Neuronal stem cell (in vitro differentiated cells): Measurements from ENCODE around the gene PGRMC2.

Experiments
- DNase-seq: peaks from one replicate; pipeline ENCODE4 v3.0.0-alpha.2; 2013; ENCODE audit warnings: low spot score
- H2AFZ ChIP-seq: one replicate; pipeline ENCODE4 v1.6.1; 2013; ENCODE audit warnings: mild to moderate bottlenecking, low read length, inconsistent platforms
- H2AK5ac ChIP-seq: 2 replicates; pipeline ENCODE4 v1.6.1; 2013; ENCODE audit warnings: low read depth, mild to moderate bottlenecking, inconsistent platforms, low read length, moderate library complexity, mixed read lengths
- H2BK120ac ChIP-seq: 2 replicates; pipeline ENCODE4 v1.6.1; 2013; ENCODE audit warnings: low read depth, mild to moderate bottlenecking, inconsistent platforms, low read length, moderate library complexity, mixed read lengths
- H2BK12ac ChIP-seq: one replicate; pipeline ENCODE4 v1.6.1; 2013; ENCODE audit warnings: low read length, inconsistent platforms
- H2BK15ac ChIP-seq: 2 replicates; pipeline ENCODE4 v1.6.1; 2013; ENCODE audit warnings: mild to moderate bottlenecking, low read length, inconsistent platforms, mixed read lengths
- H2BK5ac ChIP-seq: one replicate; pipeline ENCODE4 v1.6.1; 2013; ENCODE audit warnings: inconsistent platforms, mild to moderate bottlenecking, low read length, moderate library complexity
- H3K14ac ChIP-seq: one replicate; pipeline ENCODE4 v1.6.1; 2013; ENCODE audit warnings: low read length, inconsistent platforms
- H3K18ac ChIP-seq: 2 replicates; pipeline ENCODE4 v1.6.1; 2013; ENCODE audit warnings: low read length, inconsistent platforms
- H3K23ac ChIP-seq: 2 replicates; pipeline ENCODE4 v1.6.1; 2013; ENCODE audit warnings: low read depth, mild to moderate bottlenecking, mixed read lengths, low read length, inconsistent platforms; ENCODE audit not compliant: poor library complexity
- H3K27ac ChIP-seq: replicated peaks from 3 replicates; pipeline ENCODE4 v1.5.1; 2013; ENCODE audit warnings: low read length, inconsistent platforms
- H3K27me3 ChIP-seq, 3 experiments: 2 replicates each; pipeline ENCODE4 v1.6.1; 2013; ENCODE audit warnings: low read length in 3 of 3, mild to moderate bottlenecking in 2 of 3, inconsistent platforms in 1 of 3, low read depth in 1 of 3, mixed read lengths in 1 of 3, moderate library complexity in 1 of 3; ENCODE audit not compliant: control insufficient read depth in 3 of 3, insufficient read depth in 3 of 3
- H3K36me3 ChIP-seq, 2 donors: replicated peaks in 1 of 2; 2 replicates each; pipeline ENCODE4 v1.6.1; 2013; ENCODE audit warnings: low read length in 2 of 2; ENCODE audit not compliant: control insufficient read depth in 2 of 2, insufficient read depth in 2 of 2
- H3K4ac ChIP-seq: 2 replicates; pipeline ENCODE4 v1.6.1; 2013; ENCODE audit warnings: inconsistent platforms, mild to moderate bottlenecking, low read length, moderate library complexity
- H3K4me1 ChIP-seq, 2 donors: 1 replicate in 1 of 2; 2 replicates in 1 of 2; pipeline ENCODE4 v1.6.1; 2013; ENCODE audit warnings: low read length in 2 of 2, low read depth in 1 of 2; ENCODE audit not compliant: control insufficient read depth in 2 of 2, insufficient read depth in 1 of 2
- H3K4me2 ChIP-seq: one replicate; pipeline ENCODE4 v1.6.1; 2013; ENCODE audit warnings: mild to moderate bottlenecking, low read length, inconsistent platforms; ENCODE audit not compliant: insufficient read depth, poor library complexity, severe bottlenecking
- H3K4me3 ChIP-seq, 2 donors: 2 replicates each; pipeline ENCODE4 v1.5.1; 2013; ENCODE audit warnings: low read length in 2 of 2, mild to moderate bottlenecking in 2 of 2, inconsistent platforms in 1 of 2, moderate library complexity in 1 of 2
- H3K79me1 ChIP-seq: one replicate; pipeline ENCODE4 v1.6.1; 2013; ENCODE audit warnings: low read depth, mild to moderate bottlenecking, inconsistent platforms, low read length, moderate library complexity
- H3K9ac ChIP-seq: one replicate; pipeline ENCODE4 v1.6.1; 2013; ENCODE audit warnings: mild to moderate bottlenecking, low read depth, low read length, inconsistent platforms; ENCODE audit not compliant: poor library complexity
- H3K9me3 ChIP-seq, 2 donors: replicated peaks in 1 of 2; 2 replicates each; pipeline versions ENCODE3 to v1.6.1; 2013; ENCODE audit warnings: low read length in 2 of 2, mild to moderate bottlenecking in 2 of 2, inconsistent platforms in 1 of 2, low read depth in 1 of 2, mixed read lengths in 1 of 2, moderate library complexity in 1 of 2; ENCODE audit not compliant: control insufficient read depth in 2 of 2, insufficient read depth in 1 of 2
- H4K8ac ChIP-seq: one replicate; pipeline ENCODE4 v1.6.1; 2013; ENCODE audit warnings: low read depth, mild to moderate bottlenecking, inconsistent platforms, low read length, moderate library complexity
- H4K91ac ChIP-seq: one replicate; pipeline ENCODE4 v1.6.1; 2013; ENCODE audit warnings: low read length, low read depth, mild to moderate bottlenecking, inconsistent platforms; ENCODE audit not compliant: poor library complexity
- WGBS, 2 donors: extraction: QIAGEN DNeasy Blood & Tissue Kit; methylation state at CpG; one replicate each; pipeline ENCODE4 v1.1.7; 2013; ENCODE audit warnings: missing lambda C conversion rate in 2 of 2, mixed read lengths in 1 of 2; ENCODE audit not compliant: insufficient read length in 2 of 2, insufficient replicate concordance in 1 of 2; ENCODE audit errors: extremely low coverage in 2 of 2; 5-methylcytosine and 5-hydroxymethylcytosine counted together

PGRMC2 gene

DNA sequence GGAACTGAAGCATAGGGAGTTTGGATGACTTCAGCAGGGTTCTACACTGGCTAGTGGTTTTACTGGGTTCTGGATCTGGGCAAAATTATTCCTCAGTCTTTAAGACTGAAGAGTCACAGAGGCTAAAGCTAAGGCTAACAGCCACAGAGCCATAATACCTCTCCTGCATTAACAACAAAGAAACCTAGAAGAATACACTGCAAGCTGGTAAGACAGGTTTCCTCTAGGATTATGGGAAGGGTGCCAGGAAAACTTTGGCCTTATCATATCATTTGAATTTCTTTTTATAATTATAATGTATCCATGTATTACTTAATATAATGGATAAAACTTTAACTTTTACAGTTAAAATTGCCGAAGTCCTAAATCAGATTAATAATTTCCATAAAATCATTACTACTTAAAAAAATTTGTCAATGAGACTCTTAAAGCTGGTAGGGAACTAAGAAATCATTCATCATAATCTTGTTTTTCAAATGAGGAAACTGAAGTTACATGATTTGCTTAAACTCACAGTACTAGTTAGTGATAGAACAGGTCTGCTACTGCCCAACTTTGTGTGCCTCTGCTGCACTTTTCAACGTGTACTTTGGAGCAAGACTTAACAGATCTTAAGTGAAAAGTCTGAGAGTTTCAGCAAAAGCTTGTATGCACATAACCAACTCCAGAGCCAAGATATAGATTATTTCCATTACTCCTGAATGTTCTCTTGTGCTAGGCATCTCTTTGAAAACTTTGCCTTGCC, 24.2 kb upstream of the PGRMC2 start:
- Histone ChIP-seq H3K14ac (no peak overlapping the region), H2BK12ac (no peak overlapping the region), H3K4ac (no peak overlapping the region), H3K4me1 (peaks cover 0 to 5% of the 10 kb centered on the region in 2 donors), H3K27ac (no peak overlapping the region), H3K18ac (no peak overlapping the region), H3K23ac (no peak overlapping the region), H2BK15ac (no peak overlapping the region), H2AFZ (no peak overlapping the region), H2AK5ac (no peak overlapping the region), H4K8ac (no peak overlapping the region), H3K36me3 (no peaks in the 10 kb centered on the region), H3K27me3 (no peaks in the 10 kb centered on the region), H3K9ac (no peak overlapping the region), H4K91ac (no peak overlapping the region), H3K79me1 (no peaks in the 10 kb centered on the region), H3K4me3 (no peak overlapping the region), H2BK5ac (no peak overlapping the region), H3K9me3 (no peaks in the 10 kb centered on the region), H3K4me2 (no peak overlapping the region), H2BK120ac (no peak overlapping the region)
- no peak for DNase-seq
- no CpG with 5 or more reads among the region's 2 CpGs for WGBS, 2 donors

DNA sequence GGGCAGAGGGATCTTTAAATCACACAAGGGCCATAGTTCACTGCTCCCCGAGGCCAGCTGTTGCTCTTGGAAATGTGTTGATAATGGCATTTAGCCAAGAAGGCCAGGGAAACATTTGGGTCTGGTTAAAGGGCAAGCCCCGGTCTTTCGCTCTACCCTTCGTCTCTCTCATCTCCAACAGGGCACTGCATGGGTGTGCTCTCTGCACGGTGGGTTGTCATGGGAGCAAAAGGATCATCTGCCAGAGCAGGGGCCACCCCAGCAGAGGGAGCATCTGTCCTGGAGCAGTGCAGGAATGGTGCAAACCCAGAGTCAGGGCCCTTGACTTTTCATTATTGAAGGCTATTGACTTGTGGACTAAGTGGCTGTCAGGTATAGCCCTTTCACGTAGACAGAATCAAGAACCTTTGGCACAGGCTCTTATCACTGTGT, 22.7 kb upstream of the PGRMC2 start:
- Histone ChIP-seq H3K4ac (no peak overlapping the region), H2BK120ac (no peak overlapping the region), H3K4me3 (no peak overlapping the region), H3K18ac (peak overlapping the region; percentile 25), H4K8ac (no peak overlapping the region), H3K4me2 (no peak overlapping the region), H2AK5ac (no peak overlapping the region), H3K23ac (no peak overlapping the region), H3K9me3 (no peaks in the 10 kb centered on the region), H3K79me1 (no peaks in the 10 kb centered on the region), H3K27me3 (no peaks in the 10 kb centered on the region), H3K36me3 (no peaks in the 10 kb centered on the region), H2AFZ (no peak overlapping the region), H3K14ac (no peak overlapping the region), H3K9ac (no peak overlapping the region), H3K27ac (no peak overlapping the region), H2BK5ac (no peak overlapping the region), H2BK15ac (no peak overlapping the region), H4K91ac (no peak overlapping the region), H2BK12ac (no peak overlapping the region), H3K4me1 (peaks cover under 1 to 6% of the 10 kb centered on the region in 2 donors)
- peak; percentile 11 for DNase-seq
- WGBS, 2 donors, result no CpG with 5 or more reads among the region's 6 CpGs

DNA sequence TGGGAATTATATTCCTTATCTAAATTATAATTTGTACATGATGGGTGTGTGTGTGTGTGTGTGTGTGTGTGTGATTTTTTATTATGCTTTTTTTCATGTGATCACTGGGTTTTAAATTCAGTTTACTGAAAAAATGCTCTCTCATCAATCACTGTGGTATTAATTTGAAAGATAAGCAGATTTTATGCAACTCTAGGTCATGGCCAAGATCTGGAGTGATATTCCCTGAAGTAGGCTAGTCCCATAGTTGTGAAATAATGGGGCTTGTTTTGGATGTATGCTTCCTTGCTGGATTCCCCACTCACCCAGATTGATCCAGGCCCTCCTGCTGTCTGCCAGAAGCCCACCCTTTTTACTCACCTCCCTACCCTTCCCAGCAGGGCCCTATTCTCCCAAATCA, 22.0 kb upstream of the PGRMC2 start:
- H2BK15ac ChIP-seq, result no peak overlapping the region
- no peak overlapping the region for H3K14ac ChIP-seq
- no peak overlapping the region for H3K27ac ChIP-seq
- no peaks in the 10 kb centered on the region for H3K36me3 ChIP-seq
- H3K9me3 ChIP-seq, result no peaks in the 10 kb centered on the region
- H3K9ac ChIP-seq, result no peak overlapping the region
- H2BK120ac ChIP-seq, result no peak overlapping the region
- no peak overlapping the region for H3K23ac ChIP-seq
- H4K91ac ChIP-seq, result no peak overlapping the region
- H3K4ac ChIP-seq, result no peak overlapping the region
- no peak overlapping the region for H3K4me2 ChIP-seq
- H3K27me3 ChIP-seq, result no peaks in the 10 kb centered on the region
- H3K4me3 ChIP-seq, result no peak overlapping the region
- H3K4me1 ChIP-seq, result peaks cover 2 to 6% of the 10 kb centered on the region in 2 donors
- no peak overlapping the region for H3K18ac ChIP-seq
- no peak overlapping the region for H2AK5ac ChIP-seq
- no peak overlapping the region for H2AFZ ChIP-seq
- H3K79me1 ChIP-seq, result no peaks in the 10 kb centered on the region
- H2BK5ac ChIP-seq, result no peak overlapping the region
- no peak overlapping the region for H4K8ac ChIP-seq
- DNase-seq, result no peak
- no peak overlapping the region for H2BK12ac ChIP-seq

DNA sequence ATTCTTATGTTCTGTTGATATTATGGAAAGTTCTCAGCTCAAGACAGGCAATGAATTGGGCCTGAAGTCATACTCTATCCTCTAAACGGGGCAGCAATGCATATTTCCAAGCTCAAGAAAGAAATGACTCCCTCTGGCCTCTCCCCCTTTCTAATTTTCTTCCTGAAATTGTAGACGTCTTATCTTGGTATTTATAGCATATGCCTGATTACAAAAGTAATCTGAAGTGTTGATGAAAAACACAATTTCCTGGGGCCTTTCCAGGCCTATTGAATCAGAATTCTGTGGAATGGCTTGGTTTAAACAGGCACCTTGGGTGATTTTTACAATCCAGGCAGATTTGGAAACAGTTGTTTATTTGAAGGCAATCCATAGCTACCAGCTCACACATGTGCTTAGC, 21.4 kb upstream of the PGRMC2 start:
- H3K36me3 ChIP-seq, result no peaks in the 10 kb centered on the region
- no peak for DNase-seq
- no peaks in the 10 kb centered on the region for H3K27me3 ChIP-seq
- H3K9me3 ChIP-seq, result no peaks in the 10 kb centered on the region
- no peak overlapping the region for H4K8ac ChIP-seq
- WGBS, 2 donors, result no CpG with 5 or more reads among the region's 2 CpGs
- no peak overlapping the region for H2AFZ ChIP-seq
- no peak overlapping the region for H3K4ac ChIP-seq
- H3K23ac ChIP-seq, result no peak overlapping the region
- H3K18ac ChIP-seq, result no peak overlapping the region
- no peak overlapping the region for H2BK15ac ChIP-seq
- no peak overlapping the region for H3K4me2 ChIP-seq
- H3K4me3 ChIP-seq, result no peak overlapping the region
- H3K27ac ChIP-seq, result no peak overlapping the region
- no peak overlapping the region for H2BK5ac ChIP-seq
- no peaks in the 10 kb centered on the region for H3K79me1 ChIP-seq
- no peak overlapping the region for H2BK120ac ChIP-seq
- H4K91ac ChIP-seq, result no peak overlapping the region
- no peak overlapping the region for H3K14ac ChIP-seq
- H2AK5ac ChIP-seq, result no peak overlapping the region
- H3K9ac ChIP-seq, result no peak overlapping the region
- peaks cover 2 to 6% of the 10 kb centered on the region in 2 donors for H3K4me1 ChIP-seq
- no peak overlapping the region for H2BK12ac ChIP-seq
